A549 (cell line): ENCODE data around the gene MRPL14. TPM values are rescaled to one million over a fixed set of nuclear protein-coding genes. Genes with fewer than 3 reads are reported as not detected.

Experiments
- ATAC-seq, 2 experiments: fragments of 200-7000 bp in 1 of 2; fragments of >200 bp in 1 of 2; cut with Nextera tagmentation in 1 of 2; cut with Tn5 transposase in 1 of 2; 3 replicates each; pipeline versions ENCODE4 v1.8.0 to v1.9.1; 2018 to 2020; ENCODE audit warnings: mild to moderate bottlenecking in 1 of 2, moderate library complexity in 1 of 2
- CTCF ChIA-PET: fragments of 300-600 bp; sonication (Branson Sonifier 250); formaldehyde crosslinking; extraction: SDS; loops from one replicate; lab custom pipeline; 2021; ENCODE audit warnings: antibody characterized with exemption, inconsistent platforms; lab: Yijun Ruan, JAX
- POLR2A ChIA-PET: fragments of 350-600 bp; formaldehyde crosslinking; extraction: SDS; loops from one replicate; lab custom pipeline; 2021; ENCODE audit warnings: antibody characterized with exemption, inconsistent platforms; lab: Yijun Ruan, JAX
- DNase-seq, 2 experiments: peaks; one replicate each; pipeline versions ENCODE4 v3.0.0 to v3.0.0-alpha.2; 2011 to 2016; ENCODE audit warnings: low read depth in 1 of 2, low spot score in 1 of 2
- FAIRE-seq: peaks from 2 replicates; lab custom pipeline; 2011; peaks lifted over from hg19 to GRCh38; lab: Jason Lieb, UNC
- H3K27ac ChIP-seq, 2 experiments: fragments of >200 bp; sonication (Bioruptor Twin); formaldehyde crosslinking; 3 replicates each; pipeline ENCODE4 v1.5.1; 2016 to 2017
- H3K4me1 ChIP-seq: fragments of >200 bp; sonication (Bioruptor Twin); formaldehyde crosslinking; 3 replicates; pipeline ENCODE4 v1.6.1; 2016
- H3K4me2 ChIP-seq: fragments of >200 bp; sonication (Bioruptor Twin); formaldehyde crosslinking; 3 replicates; pipeline ENCODE4 v1.6.1; 2016
- H3K4me3 ChIP-seq: fragments of >200 bp; sonication (Bioruptor Twin); formaldehyde crosslinking; 3 replicates; pipeline ENCODE4 v1.5.1; 2016
- H3K9me3 ChIP-seq: fragments of >200 bp; sonication (Bioruptor Twin); formaldehyde crosslinking; 3 replicates; pipeline ENCODE4 v1.6.1; 2016
- BHLHE40 ChIP-seq: IDR thresholded peaks from 2 replicates; pipeline ENCODE4 v1.6.1; 2012; ENCODE audit warnings: low read depth, low read length, inconsistent platforms
- CEBPB ChIP-seq, 2 experiments: fragments of >200 bp in 1 of 2; sonication (Bioruptor Twin) in 1 of 2; formaldehyde crosslinking in 1 of 2; IDR thresholded peaks; 2 replicates each; pipeline ENCODE4 v1.6.1; 2012 to 2016
- ESRRA ChIP-seq: fragments of 150-350 bp; IDR thresholded peaks from 2 replicates; pipeline ENCODE4 v1.6.1; 2014; ENCODE audit warnings: mild to moderate bottlenecking, low read length, borderline replicate concordance
- FOSL2 ChIP-seq, 2 experiments: fragments of 450-650 bp in 1 of 2; fragments of >200 bp in 1 of 2; sonication (Bioruptor Twin) in 1 of 2; formaldehyde crosslinking; IDR thresholded peaks; 2 replicates each; pipeline versions ENCODE4 v1.5.0 to v1.6.1; 2016 to 2020; ENCODE audit warnings: mild to moderate bottlenecking in 1 of 2, moderate library complexity in 1 of 2
- FOXS1 ChIP-seq: fragments of 250-450 bp; sonication (Bioruptor Pico); IDR thresholded peaks from 2 replicates; pipeline ENCODE4 v1.5.0; 2020; ENCODE audit warnings: mild to moderate bottlenecking, moderate library complexity
- GATA3 ChIP-seq: IDR thresholded peaks from 2 replicates; pipeline ENCODE4 v1.6.1; 2012; ENCODE audit warnings: borderline replicate concordance
- HOXA7 ChIP-seq: fragments of 250-450 bp; sonication (Bioruptor Pico); IDR thresholded peaks from 2 replicates; pipeline ENCODE4 v1.5.0; 2020; ENCODE audit warnings: mild to moderate bottlenecking, moderate library complexity
- HOXB13 ChIP-seq: fragments of 250-450 bp; sonication (Bioruptor Pico); IDR thresholded peaks from 2 replicates; pipeline ENCODE4 v1.5.0; 2020; ENCODE audit warnings: low read depth, mild to moderate bottlenecking, moderate library complexity
- HOXB5 ChIP-seq: fragments of 250-450 bp; sonication (Bioruptor Pico); IDR thresholded peaks from 2 replicates; pipeline ENCODE4 v1.5.0; 2020; ENCODE audit warnings: mild to moderate bottlenecking, moderate library complexity
- JUN ChIP-seq, 2 experiments: fragments of >200 bp; sonication (Bioruptor Twin); formaldehyde crosslinking; IDR thresholded peaks; 2 replicates in 1 of 2; 3 replicates in 1 of 2; pipeline ENCODE4 v1.6.1; 2016 to 2017
- JUNB ChIP-seq: fragments of >200 bp; sonication (Bioruptor Twin); formaldehyde crosslinking; IDR thresholded peaks from 2 replicates; pipeline ENCODE4 v1.6.1; 2016
- MAFK ChIP-seq: fragments of 450-650 bp; IDR thresholded peaks from 2 replicates; pipeline ENCODE4 v1.6.1; 2014; ENCODE audit not compliant: partially characterized antibody
- MAZ ChIP-seq: fragments of 150-350 bp; IDR thresholded peaks from 2 replicates; pipeline ENCODE4 v1.6.1; 2014; ENCODE audit warnings: antibody characterized with exemption, low read depth, low read length, borderline replicate concordance
- NPAS2 ChIP-seq: fragments of 250-450 bp; sonication (Bioruptor Pico); IDR thresholded peaks from 2 replicates; pipeline ENCODE4 v1.8.0; 2022; ENCODE audit warnings: mild to moderate bottlenecking, moderate library complexity, borderline replicate concordance
- POLR2AphosphoS2 ChIP-seq: conservative IDR thresholded peaks from 2 replicates; pipeline ENCODE4 v1.6.1; 2012; ENCODE audit warnings: low read length, improper control_type of control experiment, inconsistent platforms
- RARB ChIP-seq: fragments of 250-450 bp; sonication (Bioruptor Pico); IDR thresholded peaks from 2 replicates; pipeline ENCODE4 v1.8.0; 2021; ENCODE audit warnings: mild to moderate bottlenecking, moderate library complexity
- RCOR1 ChIP-seq: fragments of 150-350 bp; IDR thresholded peaks from 2 replicates; pipeline ENCODE4 v1.6.1; 2014; ENCODE audit warnings: antibody characterized with exemption, low read length, low read depth
- RNF2 ChIP-seq: fragments of 200-600 bp; sonication (generic); IDR thresholded peaks from 2 replicates; pipeline ENCODE4 v1.6.1; 2016; ENCODE audit warnings: low read depth, mild to moderate bottlenecking, antibody characterized with exemption, moderate library complexity, borderline replicate concordance
- SMC3 ChIP-seq: fragments of >200 bp; sonication (Bioruptor Twin); formaldehyde crosslinking; IDR thresholded peaks from 3 replicates; pipeline ENCODE4 v1.6.1; 2018; ENCODE audit warnings: inconsistent platforms
- SREBF2 ChIP-seq: fragments of 450-650 bp; IDR thresholded peaks from 2 replicates; pipeline ENCODE4 v1.6.1; 2014; ENCODE audit warnings: mild to moderate bottlenecking, moderate library complexity
- TFCP2L1 ChIP-seq: fragments of 250-450 bp; sonication (Bioruptor Pico); IDR thresholded peaks from 2 replicates; pipeline ENCODE4 v1.5.0; 2021; ENCODE audit warnings: mild to moderate bottlenecking
- ZNF302 ChIP-seq: fragments of 250-450 bp; sonication (Bioruptor Pico); IDR thresholded peaks from 2 replicates; pipeline ENCODE4 v1.9.0; 2021; ENCODE audit warnings: inconsistent platforms, mild to moderate bottlenecking, moderate library complexity
- ZSCAN20 ChIP-seq: fragments of 250-450 bp; sonication (Bioruptor Pico); IDR thresholded peaks from 2 replicates; pipeline ENCODE4 v1.8.0; 2022; ENCODE audit warnings: mild to moderate bottlenecking, moderate library complexity
- WGBS: methylation state at CpG from one replicate; pipeline ENCODE4 v1.1.6; 2017; ENCODE audit errors: missing lambda C conversion rate; 5-methylcytosine and 5-hydroxymethylcytosine counted together
- polyA plus RNA-seq, 4 experiments: library from polyadenylated mRNA; depleted of rRNA in 3 of 4; stranded (reverse); fragments of >200 nt; fragmentation: RNase III in 1 of 4; extraction: RNeasy Plus Mini Kit Qiagen cat#74134 plus additional on column Dnase treatment in 1 of 4; gene quantifications; 2 replicates in 3 of 4; 3 replicates in 1 of 4; pipeline ENCODE4 v1.2.3, GENCODE V29; 2011 to 2017
- TF ChIP-seq, protein P1 (sequence below): fragments of 250-450 bp; sonication (Bioruptor Pico); IDR thresholded peaks from 2 replicates; pipeline ENCODE4 v1.5.0; 2020; ENCODE audit warnings: low read depth, mild to moderate bottlenecking, moderate library complexity
- TF ChIP-seq, protein P2 (sequence below): IDR thresholded peaks from 2 replicates; pipeline ENCODE4 v1.6.1; 2012
- TF ChIP-seq, protein P3 (sequence below): fragments of 450-650 bp; IDR thresholded peaks from 2 replicates; pipeline ENCODE4 v1.6.1; 2014; ENCODE audit warnings: antibody characterized with exemption

MRPL14 gene
- polyA plus RNA-seq, 2 of the 4 experiments (the other 2 are of a cell fraction) = 47.1 to 55.3 TPM

DNA sequence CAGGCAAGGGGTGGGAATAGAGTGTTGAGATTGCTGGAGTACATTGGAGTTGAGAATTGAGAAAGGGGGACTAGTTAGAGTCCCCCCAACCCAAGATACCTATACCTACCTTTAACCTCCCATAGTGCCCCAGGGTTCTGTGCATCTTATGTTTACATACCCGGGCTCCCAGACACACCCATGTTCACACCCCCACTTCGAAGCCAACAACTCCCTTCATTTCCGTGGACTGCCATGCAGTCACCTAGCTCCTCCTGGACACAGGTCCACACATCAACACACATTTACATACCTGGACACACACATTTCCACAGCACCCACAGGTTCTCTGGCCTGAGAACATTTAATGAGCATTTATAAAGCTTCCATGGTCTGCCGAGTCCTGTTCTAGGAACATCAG, 5.2 kb upstream of the MRPL14 start:
- DNase-seq = no peak
- Histone ChIP-seq H3K4me2 (no peak overlapping the region), H3K27ac (no peak overlapping the region), H3K9me3 (no peaks in the 10 kb centered on the region), H3K4me3 (no peak overlapping the region), H3K4me1 (peaks cover 16% of the 10 kb centered on the region; the same call in 2 of the 3 replicates)
- CTCF ChIA-PET = interaction anchor here (0.7 to 2.0 kb wide), 6 partner anchors 19 to 466 kb away, joined by 3 to 5 read pairs (median 4); no protein-coding TSS in a partner anchor
- TF ChIP-seq RARB (CRISPR knock-in tag) (no peak), MAZ (no peak), HOXA7 (CRISPR knock-in tag) (no peak), CEBPB (IDR thresholded peaks at IDR 0.05) (no peak), HOXB13 (no peak)
- TF ChIP-seq, protein P1, sequence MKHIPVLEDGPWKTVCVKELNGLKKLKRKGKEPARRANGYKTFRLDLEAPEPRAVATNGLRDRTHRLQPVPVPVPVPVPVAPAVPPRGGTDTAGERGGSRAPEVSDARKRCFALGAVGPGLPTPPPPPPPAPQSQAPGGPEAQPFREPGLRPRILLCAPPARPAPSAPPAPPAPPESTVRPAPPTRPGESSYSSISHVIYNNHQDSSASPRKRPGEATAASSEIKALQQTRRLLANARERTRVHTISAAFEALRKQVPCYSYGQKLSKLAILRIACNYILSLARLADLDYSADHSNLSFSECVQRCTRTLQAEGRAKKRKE (CRISPR knock-in tag) = no peak
- POLR2A ChIA-PET = no interaction called here
- WGBS = 50% methylated on average over 4 of the region's 4 CpGs
- ATAC-seq = no peak
- no peak for FAIRE-seq

DNA sequence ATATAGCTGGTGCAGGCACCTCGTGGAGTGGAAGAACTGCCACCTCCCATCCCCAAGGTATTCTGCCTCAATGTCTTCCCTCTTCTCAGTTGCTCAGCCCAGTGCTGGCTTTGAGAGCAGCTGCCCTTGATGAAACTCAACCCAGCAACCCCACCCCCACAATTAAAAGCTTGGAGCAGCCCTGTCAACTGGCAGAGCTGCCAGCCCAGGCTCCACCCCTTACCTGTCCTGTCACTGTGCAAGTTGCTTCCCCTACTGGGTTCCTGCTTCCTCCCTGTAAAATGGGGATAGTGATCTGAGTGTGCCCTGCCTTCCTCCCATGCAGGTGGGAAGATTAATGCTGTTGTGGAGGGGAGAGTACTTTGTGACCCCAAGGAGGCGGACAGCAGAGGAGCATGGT, 4.6 kb upstream of the MRPL14 start:
- DNase-seq (no peak), ATAC-seq (no peak), FAIRE-seq (no peak)
- Histone ChIP-seq H3K4me3 (no peak overlapping the region), H3K9me3 (no peaks in the 10 kb centered on the region), H3K4me2 (no peak overlapping the region), H3K4me1 (peaks cover 16% of the 10 kb centered on the region; the same call in 2 of the 3 replicates), H3K27ac (no peak overlapping the region)
- 67% methylated on average over 2 of the region's 2 CpGs for WGBS
- ChIA-PET POLR2A (no interaction called here), CTCF (interaction anchor here (1.0 to 2.0 kb wide), 5 partner anchors 19 to 465 kb away, joined by 3 to 5 read pairs (median 4); no protein-coding TSS in a partner anchor)
- TF ChIP-seq RNF2 = no peak
- no peak for TF ChIP-seq ZSCAN20
- no peak for TF ChIP-seq JUN (IDR thresholded peaks at IDR 0.05)
- TF ChIP-seq, protein P2, sequence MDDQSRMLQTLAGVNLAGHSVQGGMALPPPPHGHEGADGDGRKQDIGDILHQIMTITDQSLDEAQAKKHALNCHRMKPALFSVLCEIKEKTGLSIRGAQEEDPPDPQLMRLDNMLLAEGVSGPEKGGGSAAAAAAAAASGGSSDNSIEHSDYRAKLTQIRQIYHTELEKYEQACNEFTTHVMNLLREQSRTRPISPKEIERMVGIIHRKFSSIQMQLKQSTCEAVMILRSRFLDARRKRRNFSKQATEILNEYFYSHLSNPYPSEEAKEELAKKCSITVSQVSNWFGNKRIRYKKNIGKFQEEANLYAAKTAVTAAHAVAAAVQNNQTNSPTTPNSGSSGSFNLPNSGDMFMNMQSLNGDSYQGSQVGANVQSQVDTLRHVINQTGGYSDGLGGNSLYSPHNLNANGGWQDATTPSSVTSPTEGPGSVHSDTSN = no peak
- no peak for TF ChIP-seq HOXB13
- TF ChIP-seq RCOR1 = no peak
- TF ChIP-seq, protein P3, sequence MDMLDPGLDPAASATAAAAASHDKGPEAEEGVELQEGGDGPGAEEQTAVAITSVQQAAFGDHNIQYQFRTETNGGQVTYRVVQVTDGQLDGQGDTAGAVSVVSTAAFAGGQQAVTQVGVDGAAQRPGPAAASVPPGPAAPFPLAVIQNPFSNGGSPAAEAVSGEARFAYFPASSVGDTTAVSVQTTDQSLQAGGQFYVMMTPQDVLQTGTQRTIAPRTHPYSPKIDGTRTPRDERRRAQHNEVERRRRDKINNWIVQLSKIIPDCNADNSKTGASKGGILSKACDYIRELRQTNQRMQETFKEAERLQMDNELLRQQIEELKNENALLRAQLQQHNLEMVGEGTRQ = no peak
- TF ChIP-seq SREBF2 = no peak
- no peak for TF ChIP-seq TFCP2L1 (CRISPR knock-in tag)
- no peak for TF ChIP-seq JUNB
- no peak for TF ChIP-seq ESRRA
- TF ChIP-seq MAZ = no peak
- TF ChIP-seq BHLHE40 = no peak
- no peak for TF ChIP-seq MAFK
- no peak for TF ChIP-seq ZNF302 (CRISPR knock-in tag)
- TF ChIP-seq SMC3 = no peak

DNA sequence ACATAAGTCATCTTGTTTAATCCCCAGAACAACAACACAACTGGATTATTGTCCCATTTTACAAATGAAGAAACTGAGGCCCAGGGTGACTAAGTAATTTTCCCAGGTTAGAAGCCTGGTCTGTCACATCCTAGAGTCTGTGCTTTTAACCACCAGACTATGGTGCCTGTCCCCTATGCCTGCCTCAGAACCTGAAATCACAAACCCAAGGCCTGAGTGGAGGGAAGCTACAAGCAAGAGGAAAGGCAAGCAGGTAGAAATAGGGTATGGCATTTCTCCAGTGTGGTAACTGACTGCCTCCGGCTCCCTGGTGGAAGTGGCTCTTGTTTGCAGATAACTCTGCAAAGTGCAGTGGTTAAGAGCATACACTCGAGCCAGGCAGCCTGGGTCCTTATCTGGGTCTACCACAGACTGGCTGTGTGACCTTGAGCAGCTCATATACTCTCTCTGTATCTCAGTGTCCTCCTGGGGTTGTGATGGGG, 2.6 kb upstream of the MRPL14 start:
- no peak for ATAC-seq
- no peak for DNase-seq
- Histone ChIP-seq H3K4me2 (no peak overlapping the region), H3K9me3 (no peaks in the 10 kb centered on the region), H3K4me3 (no peak overlapping the region), H3K27ac (no peak overlapping the region), H3K4me1 (peaks cover 29% of the 10 kb centered on the region)
- ChIA-PET POLR2A (interaction anchor here (0.7 kb wide), 3 partner anchors 13 to 113 kb away, joined by 3 to 6 read pairs (median 4); no protein-coding TSS in a partner anchor), CTCF (interaction anchor here (0.6 to 1.8 kb wide), 5 partner anchors 21 to 196 kb away, joined by 3 to 6 read pairs (median 3); partner anchors contain the start of gene AARS2)
- TF ChIP-seq RARB (CRISPR knock-in tag) (no peak), FOSL2 (IDR thresholded peaks at IDR 0.05) (no peak), FOSL2 (CRISPR knock-in tag; IDR thresholded peaks at IDR 0.05) (no peak), ZNF302 (CRISPR knock-in tag) (no peak), MAFK (no peak), MAZ (no peak), NPAS2 (CRISPR knock-in tag) (no peak), POLR2AphosphoS2 (no peak), GATA3 (no peak), FOXS1 (CRISPR knock-in tag) (no peak), HOXB5 (CRISPR knock-in tag) (no peak)
- 77% methylated on average over 2 of the region's 2 CpGs for WGBS
- FAIRE-seq = no peak
